HepG2 (cell line): Measurements from ENCODE around the gene UEVLD. TPM values are rescaled to one million over a fixed set of nuclear protein-coding genes. Genes with fewer than 3 reads are reported as not detected.

Experiments
- BRCA1 ChIP-seq: sonication (generic); formaldehyde crosslinking; IDR thresholded peaks from 2 replicates; pipeline ENCODE4 v1.4.0; 2020; ENCODE audit warnings: missing genetic modification reagents
- GATAD1 ChIP-seq: IDR thresholded peaks from 2 replicates; pipeline ENCODE4 v1.6.1; 2016; ENCODE audit warnings: missing genetic modification reagents, missing compliant biosample characterization
- IKZF1 ChIP-seq: fragments of 450-650 bp; IDR thresholded peaks from 2 replicates; pipeline ENCODE4 v1.7.1; 2016
- IRF2 ChIP-seq: IDR thresholded peaks from 2 replicates; pipeline ENCODE4 v1.6.1; 2018; ENCODE audit warnings: missing genetic modification reagents, missing compliant biosample characterization
- JDP2 ChIP-seq: sonication (generic); formaldehyde crosslinking; IDR thresholded peaks from 2 replicates; pipeline ENCODE4 v1.8.1; 2022; ENCODE audit warnings: missing genetic modification reagents, borderline replicate concordance
- JUNB ChIP-seq: sonication (generic); formaldehyde crosslinking; IDR thresholded peaks from 2 replicates; pipeline ENCODE4 v1.8.0; 2022; ENCODE audit warnings: missing genetic modification reagents, mild to moderate bottlenecking, borderline replicate concordance
- MAF1 ChIP-seq: sonication (generic); formaldehyde crosslinking; IDR thresholded peaks from 2 replicates; pipeline ENCODE4 v1.5.0; 2020; ENCODE audit warnings: missing genetic modification reagents, borderline replicate concordance
- PRPF4 ChIP-seq: fragments of 200-400 bp; formaldehyde crosslinking; IDR thresholded peaks from 2 replicates; pipeline ENCODE4 v1.6.1; 2016; ENCODE audit warnings: low read length, low read depth; ENCODE audit not compliant: poor library complexity, severe bottlenecking
- SRF ChIP-seq: IDR thresholded peaks from 2 replicates; pipeline ENCODE4 v1.6.1; 2011; ENCODE audit warnings: mild to moderate bottlenecking, low read depth, low read length, moderate library complexity
- THYN1 ChIP-seq: sonication (generic); formaldehyde crosslinking; IDR thresholded peaks from 2 replicates; pipeline ENCODE4 v1.8.1; 2023; ENCODE audit warnings: low read depth, mild to moderate bottlenecking, moderate library complexity, missing genetic modification reagents, borderline replicate concordance
- TMF1 ChIP-seq: sonication (generic); formaldehyde crosslinking; IDR thresholded peaks from 2 replicates; pipeline ENCODE4 v1.8.1; 2022; ENCODE audit warnings: low read depth, missing genetic modification reagents
- TP53 ChIP-seq: sonication (generic); formaldehyde crosslinking; conservative IDR thresholded peaks from 2 replicates; pipeline ENCODE4 v1.4.0; 2020; ENCODE audit warnings: missing genetic modification reagents
- ZNF225 ChIP-seq: sonication (generic); formaldehyde crosslinking; IDR thresholded peaks from 2 replicates; pipeline ENCODE4 v1.4.0; 2020; ENCODE audit warnings: mild to moderate bottlenecking, missing genetic modification reagents
- ZNF558 ChIP-seq: sonication (generic); formaldehyde crosslinking; IDR thresholded peaks from 2 replicates; pipeline ENCODE4 v1.9.0; 2022; ENCODE audit warnings: mild to moderate bottlenecking, missing genetic modification reagents, borderline replicate concordance
- ZNF570 ChIP-seq: sonication (generic); formaldehyde crosslinking; IDR thresholded peaks from 2 replicates; pipeline ENCODE4 v1.4.0; 2020; ENCODE audit warnings: mild to moderate bottlenecking, missing genetic modification reagents, borderline replicate concordance
- ZNF678 ChIP-seq: sonication (generic); formaldehyde crosslinking; IDR thresholded peaks from 2 replicates; pipeline ENCODE4 v1.4.0; 2020; ENCODE audit warnings: mild to moderate bottlenecking, missing genetic modification reagents
- ZNF746 ChIP-seq: sonication (generic); formaldehyde crosslinking; IDR thresholded peaks from 2 replicates; pipeline ENCODE4 v1.8.0; 2022; ENCODE audit warnings: mild to moderate bottlenecking, missing genetic modification reagents
- ZNF883 ChIP-seq: sonication (generic); formaldehyde crosslinking; IDR thresholded peaks from 2 replicates; pipeline ENCODE4 v1.5.1; 2020; ENCODE audit warnings: mild to moderate bottlenecking, missing genetic modification reagents; ENCODE audit errors: not compliant biosample characterization
- polyA plus RNA-seq, 8 experiments: library from polyadenylated mRNA; depleted of rRNA in 3 of 8; stranded (reverse) in 7 of 8; unstranded in 1 of 8; fragments of >200 nt; fragmentation: Illumina TruSeq in 4 of 8; extraction: Trizol in 4 of 8; gene quantifications; 2 replicates each; pipeline versions ENCODE4 v1.2.1 to v1.2.3, GENCODE V29; 2011 to 2016; ENCODE audit warnings: low read depth in 4 of 8, missing spikeins in 1 of 8, mixed read lengths in 1 of 8; ENCODE audit not compliant: insufficient read depth in 1 of 8
- total RNA-seq, 5 experiments: library from RNA; depleted of rRNA; stranded (reverse); fragments of >200 nt; fragmentation: Illumina TruSeq; extraction: Trizol; gene quantifications; 2 replicates each; pipeline ENCODE4 v1.2.3, GENCODE V29; 2016; ENCODE audit warnings: low read depth in 1 of 5
- TF ChIP-seq, protein P1 (sequence below): sonication (generic); formaldehyde crosslinking; IDR thresholded peaks from 2 replicates; pipeline ENCODE4 v1.8.1; 2022; ENCODE audit warnings: low read depth, mild to moderate bottlenecking, missing genetic modification reagents
- TF ChIP-seq, protein P2 (sequence below): sonication (generic); formaldehyde crosslinking; IDR thresholded peaks from 2 replicates; pipeline ENCODE4 v1.4.0; 2020; ENCODE audit warnings: mild to moderate bottlenecking, missing genetic modification reagents
- TF ChIP-seq, protein P3 (sequence below): IDR thresholded peaks from 2 replicates; pipeline ENCODE4 v1.6.1; 2012; ENCODE audit warnings: inconsistent platforms
- TF ChIP-seq, protein P4 (sequence below): sonication (generic); formaldehyde crosslinking; IDR thresholded peaks from 2 replicates; pipeline ENCODE4 v1.8.0; 2022; ENCODE audit warnings: missing genetic modification reagents, low read depth, mild to moderate bottlenecking, borderline replicate concordance
- TF ChIP-seq, protein P5 (sequence below): sonication (generic); formaldehyde crosslinking; IDR thresholded peaks from 2 replicates; pipeline ENCODE4 v1.4.0; 2020; ENCODE audit warnings: missing genetic modification reagents
- TF ChIP-seq, protein P6 (sequence below): sonication (generic); formaldehyde crosslinking; conservative IDR thresholded peaks from 2 replicates; pipeline ENCODE4 v1.5.0; 2020; ENCODE audit warnings: missing genetic modification reagents

Gene UEVLD
- total and polyA plus RNA-seq, 2 of the 13 experiments (the other 11 are each of a cell fraction or from before 2014, with no cell fraction given) = 5.7 to 13.7 TPM

DNA sequence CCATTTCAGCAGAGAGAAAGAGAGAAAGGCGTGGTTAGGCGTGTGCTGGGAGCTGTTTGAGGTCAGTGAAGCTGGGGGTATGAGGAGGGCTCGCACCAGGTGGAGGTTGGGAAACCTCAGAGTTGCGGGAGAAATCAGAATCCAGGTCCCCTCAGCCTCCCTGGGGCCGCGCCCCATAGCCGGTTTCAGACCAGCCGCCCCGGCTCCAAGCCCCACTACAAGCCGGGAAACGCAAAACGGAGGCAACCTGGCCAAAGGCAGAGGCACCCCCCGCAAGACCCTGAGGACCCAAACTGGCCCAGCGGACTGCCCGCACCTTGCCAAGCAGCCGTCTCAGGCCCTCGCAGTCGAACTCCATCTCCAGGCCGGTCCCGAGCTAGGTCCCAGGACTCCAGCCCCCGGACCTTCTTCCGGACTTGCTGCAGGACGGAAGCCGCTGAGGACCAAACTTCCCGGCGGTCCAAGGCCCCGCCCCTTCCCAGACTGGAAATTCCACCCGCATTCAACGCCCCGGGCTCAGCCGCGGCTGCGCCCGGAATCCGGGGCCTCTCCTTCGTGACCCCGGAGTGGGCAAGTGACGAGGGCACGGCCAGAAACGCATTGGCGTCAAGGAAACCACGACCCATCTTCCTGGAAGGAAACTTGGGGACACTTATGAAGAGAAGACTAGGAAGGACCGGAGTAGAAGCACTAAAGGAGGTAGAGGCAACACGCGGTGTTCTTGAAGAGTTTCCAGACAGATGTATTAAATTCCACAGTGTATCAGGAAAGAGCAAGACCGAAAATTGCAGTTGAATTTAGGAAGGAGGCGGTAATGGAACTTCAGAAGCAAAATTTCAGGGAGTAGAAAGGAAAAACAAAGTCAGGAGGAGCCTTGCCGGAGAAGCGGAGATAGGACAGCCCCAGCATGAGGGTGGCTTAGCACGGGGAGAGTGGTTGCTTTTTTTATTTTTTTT lies at the start of gene UEVLD (continued):
- TF ChIP-seq THYN1 (CRISPR knock-in tag) (no peak), IKZF1 (no peak), BRCA1 (CRISPR knock-in tag) (0 out of 2 replicates have a peak, but pooled peaks have one; percentile 57), ZNF558 (CRISPR knock-in tag) (peak; percentile 77; the same call in 1 of the 2 replicates), ZNF883 (CRISPR knock-in tag) (peak; percentile 91), TMF1 (CRISPR knock-in tag) (no peak), ZNF570 (CRISPR knock-in tag) (no peak), MAF1 (CRISPR knock-in tag) (peak; percentile 70; the same call in 1 of the 2 replicates), TP53 (no peak), JDP2 (no peak), ZNF225 (CRISPR knock-in tag) (peak; percentile 81), GATAD1 (CRISPR knock-in tag) (peak; percentile 91), JUNB (CRISPR knock-in tag) (no peak), SRF (no peak), IRF2 (CRISPR knock-in tag) (peak; percentile 82), PRPF4 (no peak), ZNF678 (CRISPR knock-in tag) (peak; percentile 87; the same call in 1 of the 2 replicates), ZNF746 (CRISPR knock-in tag) (peak; percentile 22; the same call in 1 of the 2 replicates)
- TF ChIP-seq, protein P1, sequence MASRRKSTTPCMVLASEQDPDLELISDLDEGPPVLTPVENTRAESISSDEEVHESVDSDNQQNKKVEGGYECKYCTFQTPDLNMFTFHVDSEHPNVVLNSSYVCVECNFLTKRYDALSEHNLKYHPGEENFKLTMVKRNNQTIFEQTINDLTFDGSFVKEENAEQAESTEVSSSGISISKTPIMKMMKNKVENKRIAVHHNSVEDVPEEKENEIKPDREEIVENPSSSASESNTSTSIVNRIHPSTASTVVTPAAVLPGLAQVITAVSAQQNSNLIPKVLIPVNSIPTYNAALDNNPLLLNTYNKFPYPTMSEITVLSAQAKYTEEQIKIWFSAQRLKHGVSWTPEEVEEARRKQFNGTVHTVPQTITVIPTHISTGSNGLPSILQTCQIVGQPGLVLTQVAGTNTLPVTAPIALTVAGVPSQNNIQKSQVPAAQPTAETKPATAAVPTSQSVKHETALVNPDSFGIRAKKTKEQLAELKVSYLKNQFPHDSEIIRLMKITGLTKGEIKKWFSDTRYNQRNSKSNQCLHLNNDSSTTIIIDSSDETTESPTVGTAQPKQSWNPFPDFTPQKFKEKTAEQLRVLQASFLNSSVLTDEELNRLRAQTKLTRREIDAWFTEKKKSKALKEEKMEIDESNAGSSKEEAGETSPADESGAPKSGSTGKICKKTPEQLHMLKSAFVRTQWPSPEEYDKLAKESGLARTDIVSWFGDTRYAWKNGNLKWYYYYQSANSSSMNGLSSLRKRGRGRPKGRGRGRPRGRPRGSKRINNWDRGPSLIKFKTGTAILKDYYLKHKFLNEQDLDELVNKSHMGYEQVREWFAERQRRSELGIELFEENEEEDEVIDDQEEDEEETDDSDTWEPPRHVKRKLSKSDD (CRISPR knock-in tag) = 0 out of 2 replicates have a peak, but pooled peaks have one; percentile 48
- TF ChIP-seq, protein P2, sequence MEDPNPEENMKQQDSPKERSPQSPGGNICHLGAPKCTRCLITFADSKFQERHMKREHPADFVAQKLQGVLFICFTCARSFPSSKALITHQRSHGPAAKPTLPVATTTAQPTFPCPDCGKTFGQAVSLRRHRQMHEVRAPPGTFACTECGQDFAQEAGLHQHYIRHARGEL (CRISPR knock-in tag) = no peak
- TF ChIP-seq, protein P3, sequence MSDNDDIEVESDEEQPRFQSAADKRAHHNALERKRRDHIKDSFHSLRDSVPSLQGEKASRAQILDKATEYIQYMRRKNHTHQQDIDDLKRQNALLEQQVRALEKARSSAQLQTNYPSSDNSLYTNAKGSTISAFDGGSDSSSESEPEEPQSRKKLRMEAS = peak; percentile 52
- TF ChIP-seq, protein P4, sequence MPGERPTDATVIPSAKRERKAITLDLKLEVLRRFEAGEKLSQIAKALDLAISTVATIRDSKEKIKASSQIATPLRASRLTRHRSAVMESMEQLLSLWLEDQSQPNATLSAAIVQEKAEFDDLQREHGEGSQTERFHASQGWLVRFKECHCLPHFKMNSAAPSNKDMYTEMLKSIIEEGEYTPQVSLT = no peak; the same call in 1 of the 2 replicates
- TF ChIP-seq, protein P5, sequence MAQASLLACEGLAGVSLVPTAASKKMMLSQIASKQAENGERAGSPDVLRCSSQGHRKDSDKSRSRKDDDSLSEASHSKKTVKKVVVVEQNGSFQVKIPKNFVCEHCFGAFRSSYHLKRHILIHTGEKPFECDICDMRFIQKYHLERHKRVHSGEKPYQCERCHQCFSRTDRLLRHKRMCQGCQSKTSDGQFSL (CRISPR knock-in tag) = 0 out of 2 replicates have a peak, but pooled peaks have one; percentile 2
- TF ChIP-seq, protein P6, sequence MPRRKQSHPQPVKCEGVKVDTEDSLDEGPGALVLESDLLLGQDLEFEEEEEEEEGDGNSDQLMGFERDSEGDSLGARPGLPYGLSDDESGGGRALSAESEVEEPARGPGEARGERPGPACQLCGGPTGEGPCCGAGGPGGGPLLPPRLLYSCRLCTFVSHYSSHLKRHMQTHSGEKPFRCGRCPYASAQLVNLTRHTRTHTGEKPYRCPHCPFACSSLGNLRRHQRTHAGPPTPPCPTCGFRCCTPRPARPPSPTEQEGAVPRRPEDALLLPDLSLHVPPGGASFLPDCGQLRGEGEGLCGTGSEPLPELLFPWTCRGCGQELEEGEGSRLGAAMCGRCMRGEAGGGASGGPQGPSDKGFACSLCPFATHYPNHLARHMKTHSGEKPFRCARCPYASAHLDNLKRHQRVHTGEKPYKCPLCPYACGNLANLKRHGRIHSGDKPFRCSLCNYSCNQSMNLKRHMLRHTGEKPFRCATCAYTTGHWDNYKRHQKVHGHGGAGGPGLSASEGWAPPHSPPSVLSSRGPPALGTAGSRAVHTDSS (CRISPR knock-in tag) = no peak
